GM19452 (cell line): ENCODE results near the gene TEX28.
"Not testable (repeated sequence)": the region's sequence is repeated elsewhere in the genome, so short reads cannot be mapped to it uniquely, and the experiment has no call there.

Experiments used
- ATAC-seq: cut with Tn5 transposase; IDR thresholded peaks from one replicate; pipeline ENCODE4 v1.9.1; 2021; ENCODE audit not compliant: unreplicated experiment

Gene TEX28

GRCh38 chrX:154294791-154295574 is at the start of gene TEX28:
TSS of gene TEX28 (minus strand) at chrX:154295124. CDS start at chrX:154292117, 3,007 bp downstream.
- no peak for ATAC-seq

DNA sequence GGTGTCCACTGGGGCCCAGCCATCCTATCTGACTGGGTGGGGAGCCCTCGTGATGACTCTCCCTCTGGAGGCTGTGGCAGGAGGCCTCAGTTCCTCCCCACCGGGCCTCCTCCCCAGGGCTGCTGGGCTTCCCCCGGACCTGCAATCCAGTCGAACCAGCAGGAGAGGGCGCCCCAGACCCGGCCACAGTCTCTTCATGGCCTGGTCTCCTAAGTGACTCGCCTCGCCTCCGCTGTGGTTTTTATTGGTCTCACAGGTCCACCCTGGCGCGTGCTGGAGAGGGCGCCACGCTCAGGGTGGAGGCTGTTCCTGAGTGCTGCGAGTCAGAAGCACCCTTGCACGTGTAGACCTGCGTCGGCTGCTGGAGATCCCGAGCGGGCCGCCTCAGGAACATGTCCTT is 48.7 kb upstream of the TEX28 start:
- not testable (repeated sequence) for ATAC-seq

DNA sequence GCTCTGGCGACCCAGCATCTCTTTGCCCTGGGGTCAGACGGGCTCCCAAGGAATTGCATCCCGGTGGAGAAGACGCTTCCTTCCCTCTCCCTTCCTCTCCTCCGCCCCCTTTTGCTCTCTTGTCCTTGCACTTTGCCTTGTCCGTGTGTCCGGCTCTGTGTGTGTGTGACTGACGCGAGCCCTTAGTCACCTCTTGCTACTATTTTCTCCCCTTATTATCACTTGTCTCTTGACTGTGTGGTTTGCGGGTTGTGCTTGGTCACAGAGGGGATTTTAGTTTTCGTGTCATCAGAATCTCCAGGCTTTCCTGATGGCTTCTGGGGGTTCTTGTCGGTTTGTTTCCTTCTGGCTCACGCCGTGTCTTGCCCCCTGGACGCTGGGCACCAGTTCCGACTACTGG is 48.1 kb upstream of the TEX28 start:
- not testable (repeated sequence) for ATAC-seq

GRCh38 chrX:154341399-154342298 is 46.7 kb upstream of the TEX28 start:
- peak; percentile 71 for ATAC-seq

DNA sequence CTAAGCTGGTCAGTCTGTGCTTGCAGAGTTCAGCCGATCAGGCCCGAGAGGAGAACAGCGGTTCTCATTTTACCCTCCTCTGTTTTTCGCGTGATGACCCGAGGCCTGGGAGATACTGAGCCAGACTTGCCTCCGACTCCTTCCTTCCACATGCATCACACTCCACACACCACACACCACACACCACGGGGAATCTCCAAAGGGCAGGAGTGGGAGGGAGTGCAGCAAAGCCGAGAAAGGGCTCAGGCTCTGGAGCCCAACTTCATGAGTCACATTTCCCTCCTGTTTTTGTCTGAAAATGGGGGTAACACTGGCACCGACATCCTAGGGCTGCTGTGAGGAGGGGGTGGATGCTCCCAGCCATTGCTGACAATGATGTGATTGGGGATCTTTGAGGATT is 39.6 kb upstream of the TEX28 start:
- ATAC-seq: no peak

DNA sequence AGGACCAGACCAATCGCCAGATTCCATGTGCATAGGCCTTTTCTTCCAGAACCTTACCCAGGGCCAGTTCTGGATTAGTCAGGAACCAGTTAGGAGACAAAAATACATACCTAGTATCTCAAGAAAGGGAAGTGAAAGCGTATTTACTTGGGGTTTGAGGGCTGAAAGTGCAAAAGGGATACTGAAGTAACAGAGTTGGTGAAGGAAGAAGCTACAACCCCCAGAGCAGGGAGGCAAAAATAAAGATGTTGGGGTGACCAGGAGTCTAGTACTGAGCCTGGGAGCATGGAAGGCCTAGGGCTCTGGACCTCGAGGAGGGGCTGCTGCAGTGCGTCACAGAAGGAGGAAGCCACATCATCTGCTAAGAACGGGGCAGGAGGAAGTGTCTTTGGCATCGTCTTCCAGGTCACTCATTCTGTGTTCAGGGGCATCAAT is 38.9 kb upstream of the TEX28 start:
- ATAC-seq: peak; percentile 70

GRCh38 chrX:154333116-154333515 is 38.2 kb upstream of the TEX28 start:
- ATAC-seq: no peak

DNA sequence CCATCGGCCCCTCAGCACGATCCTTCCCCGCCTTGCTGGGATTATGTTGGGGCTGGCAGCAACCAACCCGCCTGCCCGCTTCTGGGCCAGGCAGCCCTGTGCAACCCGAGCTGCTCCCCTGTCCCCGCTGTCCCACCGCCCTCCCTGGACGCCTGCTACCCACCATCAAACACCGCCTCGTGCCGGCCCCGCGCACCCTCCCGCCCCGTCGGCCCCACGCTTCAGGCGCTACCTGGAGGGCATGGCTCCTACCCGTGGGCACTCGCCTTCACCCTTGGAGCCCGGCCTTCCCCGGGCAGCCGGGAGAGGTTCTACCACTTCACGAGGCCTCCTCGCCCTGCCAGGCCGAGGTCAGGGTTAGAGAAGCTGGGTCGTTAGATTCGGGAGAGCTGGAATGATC is 37.6 kb upstream of the TEX28 start:
- ATAC-seq: no peak

- no peak for ATAC-seq
Measured at GRCh38 chrX:154329294-154329693, 34.4 kb upstream of the TEX28 start.

GRCh38 chrX:154328646-154329045 is 33.7 kb upstream of the TEX28 start:
- no peak for ATAC-seq

GRCh38 chrX:154327038-154327820 is 32.3 kb upstream of the TEX28 start:
- ATAC-seq: no peak

DNA sequence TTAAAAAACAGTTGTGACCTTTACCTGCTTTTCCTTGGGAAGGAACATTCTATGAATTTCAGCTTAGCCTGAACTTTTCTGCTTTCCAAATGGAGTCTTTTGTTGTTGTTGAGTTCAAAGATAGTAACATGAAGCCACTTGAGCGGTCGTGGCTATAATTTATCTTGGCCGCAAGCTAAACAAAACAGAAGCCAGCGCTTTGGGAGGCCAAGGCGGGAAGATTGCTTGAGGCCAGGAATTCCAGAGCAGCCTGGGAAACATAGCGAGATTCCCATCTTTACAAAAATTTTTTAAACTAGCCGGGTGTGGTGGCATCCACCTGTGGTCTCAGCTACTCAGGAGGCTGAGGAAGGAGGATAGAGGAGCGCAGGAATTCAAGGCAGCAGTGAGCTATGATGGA is 30.6 kb upstream of the TEX28 start:
- ATAC-seq: no peak

DNA sequence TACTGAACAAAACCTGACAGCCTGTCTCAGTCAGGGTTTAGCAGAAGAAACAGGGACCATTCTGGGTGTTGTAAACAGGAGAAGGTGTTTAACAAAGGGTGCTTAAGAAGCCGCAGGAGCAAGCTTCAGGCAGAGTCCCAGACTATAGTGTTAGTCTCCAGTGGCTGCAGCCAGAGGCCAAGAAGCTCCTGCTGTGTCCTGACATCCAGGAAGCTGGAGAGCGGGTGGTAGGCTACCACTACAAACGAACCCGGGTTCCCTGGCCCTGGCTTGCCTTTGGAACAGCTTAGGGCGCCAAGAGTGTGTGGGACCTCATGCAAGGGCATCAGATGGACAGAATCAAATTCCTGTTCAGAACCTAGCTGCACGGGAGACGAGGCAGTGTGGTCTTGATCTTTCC is 28.6 kb upstream of the TEX28 start:
- no peak for ATAC-seq

GRCh38 chrX:154322890-154323289 is 28.0 kb upstream of the TEX28 start:
- ATAC-seq: no peak

DNA sequence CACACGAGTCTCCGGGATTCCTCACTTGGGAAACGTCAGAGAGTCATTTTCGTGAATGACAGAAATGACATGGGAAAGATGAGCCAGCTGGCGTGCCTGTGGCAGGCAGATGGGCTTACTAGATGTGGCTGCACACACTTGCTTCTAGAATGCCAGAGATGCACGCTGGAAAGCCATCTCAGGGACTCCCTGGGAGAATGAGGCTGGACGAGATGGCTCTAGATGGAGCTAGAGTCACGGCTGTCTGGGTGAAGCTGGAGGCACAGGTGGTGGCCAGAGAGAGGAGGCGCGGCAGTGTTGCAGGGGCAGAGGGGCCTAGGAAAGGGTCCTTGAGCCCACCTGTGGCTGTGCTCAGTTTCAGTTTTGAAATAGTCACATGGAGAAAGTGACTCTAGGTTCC is 26.7 kb upstream of the TEX28 start:
- no peak for ATAC-seq

DNA sequence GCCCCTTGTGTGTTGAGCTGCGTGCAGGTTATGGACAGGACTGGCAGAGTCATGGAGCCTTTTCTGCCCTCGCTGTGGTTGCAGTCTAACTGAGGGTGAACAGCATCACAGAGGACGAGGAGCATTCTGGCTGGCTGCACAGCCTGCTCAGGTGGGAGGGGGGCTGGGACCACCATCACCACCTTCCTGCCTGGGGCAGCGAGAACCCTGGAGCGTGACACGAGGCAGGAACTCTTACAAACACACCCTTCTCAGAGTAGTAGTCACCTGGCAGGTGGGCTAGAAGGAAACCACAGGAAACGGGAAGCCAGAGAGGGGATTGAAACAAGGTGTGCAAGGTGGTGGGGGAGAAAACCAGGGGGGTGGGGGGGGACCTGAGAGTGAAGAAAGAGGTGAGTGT is 26.2 kb upstream of the TEX28 start:
- no peak for ATAC-seq

GRCh38 chrX:154320406-154320805 is 25.5 kb upstream of the TEX28 start:
- ATAC-seq: no peak

GRCh38 chrX:154317391-154317995 is 22.6 kb upstream of the TEX28 start:
- no peak for ATAC-seq

GRCh38 chrX:154315416-154315815 is 20.5 kb upstream of the TEX28 start:
- ATAC-seq: no peak

GRCh38 chrX:154313147-154313546 is 18.2 kb upstream of the TEX28 start:
- no peak for ATAC-seq

DNA sequence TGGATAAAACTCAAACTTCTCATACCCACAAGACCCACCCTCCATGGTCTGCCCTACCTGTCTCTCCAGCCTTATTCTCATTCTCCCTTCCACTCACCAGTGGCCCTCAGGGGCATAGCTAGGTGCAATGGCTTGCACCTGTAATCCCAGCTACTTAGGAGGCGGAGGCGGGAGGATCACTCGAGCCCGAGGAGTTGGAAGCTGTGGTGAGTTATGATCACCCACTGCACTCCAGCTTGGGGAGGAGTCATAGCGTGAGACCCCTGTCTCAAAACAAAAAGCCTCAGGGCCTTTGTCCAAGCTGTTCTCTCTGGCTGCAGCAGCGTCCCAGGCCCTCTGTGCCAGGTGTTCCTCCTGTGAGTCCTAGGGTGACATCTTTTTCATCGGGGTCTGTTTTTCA is 17.2 kb upstream of the TEX28 start:
- no peak for ATAC-seq
